HCT116 (cell line): Measurements from ENCODE around the gene FTHL17.

Experiments used
- ATF3 ChIP-seq: IDR thresholded peaks from 2 replicates; pipeline ENCODE4 v1.6.1; 2012
- CTCF ChIP-seq, 3 experiments: fragments of 200-600 bp in 1 of 3; sonication (generic) in 1 of 3; IDR thresholded peaks in 2 of 3; conservative IDR thresholded peaks in 1 of 3; 2 replicates each; pipeline ENCODE4 v1.5.1; 2012 to 2017; ENCODE audit warnings: low read depth in 2 of 3, low read length in 2 of 3, antibody characterized with exemption in 1 of 3, borderline replicate concordance in 1 of 3, control low read depth in 1 of 3, mild to moderate bottlenecking in 1 of 3, mixed read lengths in 1 of 3, mixed run types in 1 of 3, moderate library complexity in 1 of 3; ENCODE audit not compliant: insufficient read depth in 1 of 3
- POLR2A ChIP-seq: IDR thresholded peaks from 2 replicates; pipeline ENCODE4 v1.7.0; 2011; ENCODE audit warnings: borderline replicate concordance; ENCODE audit not compliant: insufficient read depth, insufficient read length; ENCODE audit errors: extremely low read depth
- POLR2AphosphoS5 ChIP-seq: IDR thresholded peaks from 2 replicates; pipeline ENCODE4 v1.6.1; 2011; ENCODE audit warnings: mild to moderate bottlenecking, low read depth, low read length, moderate library complexity
- SRF ChIP-seq: IDR thresholded peaks from 2 replicates; pipeline ENCODE4 v1.6.1; 2012; ENCODE audit warnings: low read depth

DNA sequence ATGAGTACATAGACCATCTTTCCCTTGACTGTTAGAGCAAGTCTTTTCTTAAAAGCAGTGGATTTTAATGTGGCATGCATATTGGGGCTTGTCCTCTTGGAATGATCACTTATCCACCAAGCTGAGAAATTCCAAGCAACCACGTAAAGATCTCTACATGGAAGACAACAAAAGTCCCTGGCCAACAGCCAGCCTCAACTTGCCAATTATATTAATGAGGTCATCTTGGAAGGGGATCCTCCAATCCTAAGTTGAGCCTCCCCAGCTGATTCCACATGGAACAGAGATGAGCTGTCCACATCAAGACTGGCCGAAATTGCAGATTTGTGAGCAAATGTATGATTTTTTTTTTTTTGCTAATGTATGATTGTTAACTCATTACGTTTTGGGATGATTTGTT lies 20.6 kb upstream of the FTHL17 start:
- no peak for TF ChIP-seq SRF
- TF ChIP-seq POLR2A: no peak
- no peak for TF ChIP-seq ATF3
- no peak for TF ChIP-seq CTCF (IDR thresholded peaks at IDR 0.05 in 2 of 3, conservative IDR thresholded peaks at IDR 0.05 in 1 of 3; ENCODE audit: borderline replicate concordance in 1 of 3, insufficient read depth in 1 of 3, low read depth in 2 of 3, low read length in 2 of 3)
- TF ChIP-seq POLR2AphosphoS5: no peak
